Mesodermal cell (in vitro differentiated cells): ENCODE results near the gene OGFOD3.
"Not testable (repeated sequence)": the region's sequence is repeated elsewhere in the genome, so short reads cannot be mapped to it uniquely, and the experiment has no call there.

Source experiments
- H3K27ac ChIP-seq: 2 replicates; pipeline ENCODE4 v1.7.0; 2013; ENCODE audit warnings: mild to moderate bottlenecking, low read depth, low read length, moderate library complexity; ENCODE audit not compliant: severe bottlenecking
- H3K36me3 ChIP-seq: 2 replicates; pipeline ENCODE4 v1.7.1; 2013; ENCODE audit warnings: mild to moderate bottlenecking, low read length, moderate library complexity; ENCODE audit not compliant: control insufficient read depth, insufficient read depth
- H3K4me1 ChIP-seq: one replicate; pipeline ENCODE4 v1.7.1; 2013; ENCODE audit warnings: mild to moderate bottlenecking, low read length; ENCODE audit not compliant: insufficient read depth, control insufficient read depth, poor library complexity, severe bottlenecking
- H3K4me3 ChIP-seq: 2 replicates; pipeline ENCODE4 v1.7.0; 2013; ENCODE audit warnings: low read length, control low read depth, mild to moderate bottlenecking; ENCODE audit not compliant: insufficient read depth, poor library complexity, severe bottlenecking; ENCODE audit errors: extremely low read depth
- H3K9me3 ChIP-seq: 2 replicates; pipeline ENCODE4 v1.7.1; 2013; ENCODE audit warnings: mild to moderate bottlenecking, low read length, moderate library complexity; ENCODE audit not compliant: control insufficient read depth
- WGBS, 2 experiments: methylation state at CpG; one replicate each; pipeline ENCODE4 v1.1.5; 2013; ENCODE audit warnings: missing lambda C conversion rate in 2 of 2; ENCODE audit not compliant: insufficient coverage in 2 of 2; 5-methylcytosine and 5-hydroxymethylcytosine counted together

The OGFOD3 gene

GRCh38 chr17:82347994-82348393 is 70.4 kb downstream of the OGFOD3 start:
- not testable (repeated sequence) for H3K4me1 ChIP-seq, H3K27ac ChIP-seq, H3K9me3 ChIP-seq, H3K36me3 ChIP-seq, H3K4me3 ChIP-seq
- 85 to 87% methylated on average over 10 to 11 of the region's 11 CpGs for WGBS, 2 experiments

DNA sequence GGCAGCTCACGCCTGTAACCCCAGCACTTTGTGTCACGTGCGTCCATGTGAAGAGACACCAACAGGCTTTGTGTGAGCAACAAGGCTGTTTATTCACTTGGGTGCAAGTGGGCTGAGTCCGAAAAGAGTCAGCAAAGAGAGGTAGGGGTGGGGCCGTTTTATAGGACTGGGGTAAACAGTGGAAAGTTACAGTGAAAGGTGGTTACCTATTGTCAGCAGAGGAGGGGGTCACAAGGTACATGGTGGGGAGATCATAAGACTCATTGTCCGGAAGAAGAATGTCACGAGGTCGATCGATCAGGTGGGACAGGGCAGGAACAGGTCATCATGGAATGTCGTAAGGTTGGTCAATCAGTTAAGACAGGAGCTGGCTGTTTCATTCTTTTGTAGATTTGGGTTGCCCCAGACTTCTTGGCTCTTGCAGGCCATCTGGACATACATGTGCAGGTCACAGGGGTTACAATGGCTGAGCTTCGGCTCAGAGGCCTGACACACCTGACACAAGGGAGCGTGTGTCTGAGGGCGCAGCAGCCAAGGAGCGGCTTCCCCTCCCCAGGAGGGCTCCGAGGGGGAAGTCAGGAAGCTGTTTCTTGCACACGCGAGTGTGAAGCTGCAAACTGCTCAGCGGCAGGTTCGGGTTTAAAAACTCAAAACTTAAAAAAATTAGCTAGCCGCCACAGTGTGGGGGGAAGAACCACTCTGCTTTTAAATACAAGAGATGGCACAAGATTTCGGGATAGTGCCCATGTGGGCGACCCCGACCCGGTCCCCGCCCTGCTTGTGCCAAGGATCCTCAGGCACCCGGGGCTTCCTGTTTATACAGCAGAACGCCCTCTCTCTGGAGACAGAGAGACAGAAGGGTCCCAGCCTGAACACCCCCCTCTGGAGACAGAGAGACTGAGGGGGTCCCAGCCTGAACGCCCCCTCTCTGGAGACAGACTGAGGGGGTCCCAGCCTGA is 71.8 kb downstream of the OGFOD3 start:
- 88 to 95% methylated on average over 24 to 27 of the region's 28 CpGs for WGBS, 2 experiments
- no peak overlapping the region for H3K4me3 ChIP-seq
- H3K36me3 ChIP-seq: no peaks in the 10 kb centered on the region
- H3K9me3 ChIP-seq: no peaks in the 10 kb centered on the region
- H3K27ac ChIP-seq: no peak overlapping the region
- peaks cover 6% of the 10 kb centered on the region for H3K4me1 ChIP-seq

GRCh38 chr17:82345151-82345976 is 73.0 kb downstream of the OGFOD3 start:
- no peak overlapping the region for H3K4me3 ChIP-seq
- H3K4me1 ChIP-seq: peaks cover 6% of the 10 kb centered on the region
- no peak overlapping the region for H3K27ac ChIP-seq
- H3K9me3 ChIP-seq: no peaks in the 10 kb centered on the region
- no peaks in the 10 kb centered on the region for H3K36me3 ChIP-seq
- 93% methylated on average over 33 to 40 of the region's 42 CpGs for WGBS, 2 experiments

DNA sequence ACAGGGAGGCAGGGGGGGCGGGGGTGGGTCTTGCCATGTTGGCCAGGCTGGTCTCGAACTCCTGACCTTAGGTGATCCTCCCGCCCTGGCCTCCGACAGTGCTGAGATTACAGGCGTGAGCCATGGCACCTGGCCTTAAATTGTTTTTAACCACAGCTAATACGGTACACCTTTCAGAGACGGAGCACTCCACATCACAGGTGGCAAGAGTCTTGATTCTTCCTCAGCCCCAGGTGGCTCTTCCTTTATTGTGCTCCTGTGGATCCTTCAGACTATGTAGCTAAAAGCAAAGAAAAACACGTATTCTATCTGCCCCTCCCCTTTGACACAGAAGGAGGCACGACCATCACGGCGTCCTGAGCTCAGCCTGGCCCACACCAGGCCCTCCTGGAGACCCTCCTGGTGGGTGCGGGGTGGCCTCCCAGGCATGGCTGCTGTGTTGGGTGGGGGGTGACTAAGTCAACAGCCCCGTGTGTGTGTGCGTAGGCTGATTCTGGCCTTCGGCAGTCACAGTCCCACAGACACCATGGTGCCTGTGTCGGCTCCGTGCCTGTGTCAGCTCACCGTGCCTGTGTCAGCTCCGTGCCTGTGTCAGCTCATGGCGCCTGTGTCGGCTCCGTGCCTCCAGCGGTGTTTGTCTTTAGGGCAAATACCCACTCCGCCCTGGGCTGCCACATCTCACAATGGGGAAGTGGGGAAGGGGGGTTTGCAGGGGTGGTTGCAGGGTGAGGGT is 74.0 kb downstream of the OGFOD3 start:
- WGBS, 2 experiments: 92% methylated on average over 16 to 18 of the region's 24 CpGs
- Histone ChIP-seq H3K4me3 (no peak overlapping the region), H3K36me3 (no peaks in the 10 kb centered on the region), H3K9me3 (no peaks in the 10 kb centered on the region), H3K4me1 (peaks cover 9% of the 10 kb centered on the region), H3K27ac (no peak overlapping the region)

GRCh38 chr17:82343560-82343959 is 74.8 kb downstream of the OGFOD3 start:
- Histone ChIP-seq H3K9me3 (no peaks in the 10 kb centered on the region), H3K4me1 (peaks cover 10% of the 10 kb centered on the region), H3K27ac (no peak overlapping the region), H3K36me3 (no peaks in the 10 kb centered on the region), H3K4me3 (no peak overlapping the region)
- whole genome bisulfite sequencing, 2 experiments: 89 to 100% methylated on average over 1 to 4 of the region's 5 CpGs

DNA sequence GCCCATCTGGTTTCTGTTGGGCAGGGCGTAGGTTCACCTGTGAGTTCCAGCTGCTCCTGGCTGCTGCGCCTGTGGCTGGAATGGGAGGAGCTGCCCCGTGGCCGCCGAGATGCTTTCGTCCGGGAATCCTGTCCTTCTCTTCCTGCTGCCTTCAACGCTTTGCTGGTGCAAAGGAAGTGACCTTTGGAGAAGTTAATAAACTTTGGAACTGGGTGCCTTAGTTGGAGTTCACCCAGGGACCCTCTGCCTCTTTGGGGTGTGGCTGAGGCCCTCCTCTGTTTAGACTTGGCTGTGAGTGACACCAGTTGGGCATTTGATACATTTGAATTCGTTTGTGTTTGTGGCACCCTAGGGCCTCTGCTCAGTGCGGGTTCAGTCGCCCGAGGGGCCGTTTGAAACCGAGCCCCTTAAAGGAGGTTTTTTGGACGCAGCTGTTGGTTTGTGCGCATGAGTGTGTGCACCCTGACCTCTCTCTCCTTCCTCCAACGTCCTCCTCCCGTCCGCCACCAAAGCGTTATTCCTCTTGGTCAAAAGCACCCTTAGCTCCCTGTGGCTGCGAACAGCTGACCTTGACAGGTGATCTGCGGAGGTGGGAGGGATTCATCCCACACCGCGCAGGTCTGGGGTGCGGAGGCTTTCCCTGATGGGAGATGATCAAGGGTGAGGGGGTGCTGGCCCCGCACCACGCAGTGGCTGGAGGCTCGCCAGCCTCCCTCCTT is 75.9 kb downstream of the OGFOD3 start:
- WGBS, 2 experiments: 88 to 92% methylated on average over 20 to 22 of the region's 28 CpGs
- peaks cover 10% of the 10 kb centered on the region for H3K4me1 ChIP-seq

GRCh38 chr17:82339634-82340580 is 78.5 kb downstream of the OGFOD3 start:
- Histone ChIP-seq H3K36me3 (no peaks in the 10 kb centered on the region), H3K9me3 (no peaks in the 10 kb centered on the region), H3K27ac (peak overlapping the region; percentile 62), H3K4me3 (no peak overlapping the region), H3K4me1 (peaks cover 12% of the 10 kb centered on the region)
- WGBS, 2 experiments: 70 to 73% methylated on average over 5 to 6 of the region's 10 CpGs

More for the DNA sequence above, 75.9 kb downstream of the OGFOD3 start:
- Histone ChIP-seq H3K36me3 (no peaks in the 10 kb centered on the region), H3K9me3 (no peaks in the 10 kb centered on the region), H3K27ac (no peak overlapping the region), H3K4me3 (no peak overlapping the region)
